PC-9 (cell line): Measurements from ENCODE around the gene RGS6. TPM values are rescaled to one million over a fixed set of nuclear protein-coding genes. Genes with fewer than 3 reads are reported as not detected.

ENCODE experiments used
- BruUV-seq: library from RNA; stranded (reverse); fragments of 400-500 nt; replicated peaks from 2 replicates; lab custom pipeline; 2021; lab: Mats Ljungman, UMichigan
- CTCF ChIA-PET: fragments of 300-600 bp; sonication (Branson Sonifier 250); formaldehyde crosslinking; loops from one replicate; lab custom pipeline; 2022; ENCODE audit warnings: antibody characterized with exemption; lab: Charles Lee
- POLR2A ChIA-PET: fragments of 300-600 bp; sonication (Branson Sonifier 250); formaldehyde crosslinking; loops from one replicate; lab custom pipeline; 2022; ENCODE audit warnings: antibody characterized with exemption; ENCODE audit not compliant: unreplicated experiment; lab: Charles Lee
- DNase-seq, 2 experiments: peaks; one replicate each; pipeline versions ENCODE4 v3.0.0 to v3.0.0-alpha.2; 2015 to 2022; ENCODE audit warnings: mixed read lengths in 1 of 2
- H2AFZ ChIP-seq: fragments of 200-600 bp; sonication (generic); 2 replicates; pipeline ENCODE4 v1.8.1; 2017; ENCODE audit warnings: antibody characterized with exemption
- H3F3A ChIP-seq: fragments of 200-600 bp; sonication (generic); 2 replicates; pipeline ENCODE4 v1.8.1; 2017; ENCODE audit warnings: antibody characterized with exemption, mild to moderate bottlenecking, low read depth; ENCODE audit not compliant: insufficient read depth
- H3K27ac ChIP-seq: fragments of 200-600 bp; sonication (generic); 2 replicates; pipeline ENCODE4 v1.6.1; 2016; ENCODE audit warnings: mixed run types
- H3K27me3 ChIP-seq: fragments of 200-600 bp; sonication (generic); 2 replicates; pipeline ENCODE4 v1.6.1; 2016; ENCODE audit warnings: low read depth, mixed run types; ENCODE audit not compliant: insufficient read depth
- H3K36me3 ChIP-seq: fragments of 200-600 bp; sonication (generic); 2 replicates; pipeline ENCODE4 v1.6.1; 2016; ENCODE audit warnings: low read depth, mixed run types
- H3K4me1 ChIP-seq: fragments of 200-600 bp; sonication (generic); replicated peaks from 2 replicates; pipeline ENCODE4 v1.6.1; 2016; ENCODE audit warnings: mixed run types; ENCODE audit not compliant: insufficient read depth
- H3K4me2 ChIP-seq: fragments of 200-600 bp; sonication (generic); 2 replicates; pipeline ENCODE4 v1.6.1; 2017; ENCODE audit warnings: mixed run types
- H3K4me3 ChIP-seq: fragments of 200-600 bp; sonication (generic); 2 replicates; pipeline ENCODE4 v1.6.1; 2016; ENCODE audit warnings: mixed run types
- H3K79me2 ChIP-seq: fragments of 200-600 bp; sonication (generic); 2 replicates; pipeline ENCODE4 v1.6.1; 2017; ENCODE audit warnings: low read depth, mixed run types
- H3K9me2 ChIP-seq: fragments of 200-600 bp; sonication (generic); 2 replicates; pipeline ENCODE4 v1.8.1; 2017; ENCODE audit warnings: mild to moderate bottlenecking; ENCODE audit not compliant: insufficient read depth
- H3K9me3 ChIP-seq: fragments of 200-600 bp; sonication (generic); 2 replicates; pipeline ENCODE4 v1.8.1; 2016; ENCODE audit warnings: low read depth; ENCODE audit not compliant: insufficient read depth
- H4K20me1 ChIP-seq: fragments of 200-600 bp; sonication (generic); 2 replicates; pipeline ENCODE4 v1.8.1; 2017; ENCODE audit not compliant: insufficient read depth
- EZH2 ChIP-seq: fragments of 200-600 bp; sonication (generic); IDR thresholded peaks from 2 replicates; pipeline ENCODE4 v1.8.0; 2017; ENCODE audit warnings: antibody characterized with exemption, low read depth
- intact Hi-C: fragments of 100-400 bp; cut with micrococcal nuclease; formaldehyde crosslinking; loops from one replicate; pipeline ENCODE4 v1.10.0; 2022; ENCODE audit not compliant: unreplicated experiment
- total RNA-seq: library from RNA; stranded (reverse); gene quantifications from 2 replicates; pipeline ENCODE4 v1.2.3, GENCODE V29; 2021
- TF ChIP-seq, protein P1 (sequence below): fragments of 200-600 bp; sonication (generic); conservative IDR thresholded peaks from 2 replicates; pipeline ENCODE4 v1.6.1; 2017; ENCODE audit warnings: mixed run types, antibody characterized with exemption, mild to moderate bottlenecking, moderate library complexity

The RGS6 gene
- total RNA-seq, 1 experiment from 2014 or later: not detected

DNA sequence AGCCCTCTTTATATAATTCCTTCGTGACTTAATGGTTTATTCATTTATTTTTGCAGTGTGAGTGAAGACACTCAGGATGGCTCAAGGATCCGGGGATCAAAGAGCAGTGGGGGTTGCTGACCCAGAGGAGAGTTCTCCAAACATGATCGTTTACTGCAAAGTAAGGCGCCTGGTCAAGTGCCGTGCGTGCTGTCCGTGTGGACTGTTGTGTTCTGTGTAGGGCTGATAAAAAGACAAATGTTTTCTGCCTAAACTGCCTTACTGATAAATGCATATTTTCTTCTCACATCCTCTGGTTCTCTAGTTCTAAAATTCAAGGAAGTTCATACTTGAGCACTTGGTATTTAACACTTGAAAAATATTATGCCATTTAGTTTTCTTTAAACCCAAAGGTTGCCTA, 32.5 kb downstream of the RGS6 start:
- no peak for TF ChIP-seq EZH2
- TF ChIP-seq, protein P1, sequence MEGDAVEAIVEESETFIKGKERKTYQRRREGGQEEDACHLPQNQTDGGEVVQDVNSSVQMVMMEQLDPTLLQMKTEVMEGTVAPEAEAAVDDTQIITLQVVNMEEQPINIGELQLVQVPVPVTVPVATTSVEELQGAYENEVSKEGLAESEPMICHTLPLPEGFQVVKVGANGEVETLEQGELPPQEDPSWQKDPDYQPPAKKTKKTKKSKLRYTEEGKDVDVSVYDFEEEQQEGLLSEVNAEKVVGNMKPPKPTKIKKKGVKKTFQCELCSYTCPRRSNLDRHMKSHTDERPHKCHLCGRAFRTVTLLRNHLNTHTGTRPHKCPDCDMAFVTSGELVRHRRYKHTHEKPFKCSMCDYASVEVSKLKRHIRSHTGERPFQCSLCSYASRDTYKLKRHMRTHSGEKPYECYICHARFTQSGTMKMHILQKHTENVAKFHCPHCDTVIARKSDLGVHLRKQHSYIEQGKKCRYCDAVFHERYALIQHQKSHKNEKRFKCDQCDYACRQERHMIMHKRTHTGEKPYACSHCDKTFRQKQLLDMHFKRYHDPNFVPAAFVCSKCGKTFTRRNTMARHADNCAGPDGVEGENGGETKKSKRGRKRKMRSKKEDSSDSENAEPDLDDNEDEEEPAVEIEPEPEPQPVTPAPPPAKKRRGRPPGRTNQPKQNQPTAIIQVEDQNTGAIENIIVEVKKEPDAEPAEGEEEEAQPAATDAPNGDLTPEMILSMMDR: no peak
- H3K9me2 ChIP-seq: no peaks in the 10 kb centered on the region
- no peak for DNase-seq
- no peak overlapping the region for H2AFZ ChIP-seq
- no peaks in the 10 kb centered on the region for H3F3A ChIP-seq
- H3K9me3 ChIP-seq: no peaks in the 10 kb centered on the region
- no peaks in the 10 kb centered on the region for H4K20me1 ChIP-seq
- no peak overlapping the region for H3K4me2 ChIP-seq
- intact Hi-C loops: no loop called here
- H3K79me2 ChIP-seq: no peaks in the 10 kb centered on the region
- BruUV-seq: no TSS peak
- CTCF ChIA-PET: no interaction called here
- H3K4me1 ChIP-seq: no peaks in the 10 kb centered on the region
- no peaks in the 10 kb centered on the region for H3K36me3 ChIP-seq
- no peak overlapping the region for H3K27ac ChIP-seq
- no peak overlapping the region for H3K4me3 ChIP-seq
- H3K27me3 ChIP-seq: peaks cover 2% of the 10 kb centered on the region; the same call in 1 of the 2 replicates
- POLR2A ChIA-PET: no interaction called here

DNA sequence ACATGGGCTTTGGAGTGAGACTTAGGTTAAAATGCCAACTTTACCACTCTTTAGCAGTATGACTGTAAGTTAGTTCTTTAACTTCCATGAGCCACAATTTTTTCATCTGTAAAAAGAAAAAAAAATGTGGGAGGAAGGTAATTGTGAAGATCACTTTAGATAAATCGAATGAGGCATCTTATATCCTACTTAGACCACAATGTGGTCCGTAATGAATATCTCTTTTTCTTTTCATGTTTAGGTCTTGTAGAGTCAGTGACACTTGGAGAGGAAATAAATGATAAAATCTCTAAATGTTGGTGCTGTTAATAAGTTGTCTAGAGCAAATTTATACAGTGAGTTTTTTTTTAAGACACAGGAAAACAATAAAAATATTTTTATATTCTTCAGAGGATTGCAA, 34.3 kb downstream of the RGS6 start:
- BruUV-seq: no TSS peak
- Histone ChIP-seq H3K4me1 (no peaks in the 10 kb centered on the region), H3K9me3 (no peaks in the 10 kb centered on the region), H3K36me3 (no peaks in the 10 kb centered on the region), H3K27ac (no peak overlapping the region), H3K9me2 (no peaks in the 10 kb centered on the region), H3F3A (no peaks in the 10 kb centered on the region), H3K27me3 (no peaks in the 10 kb centered on the region), H3K79me2 (no peaks in the 10 kb centered on the region), H4K20me1 (no peaks in the 10 kb centered on the region), H3K4me2 (no peak overlapping the region), H2AFZ (no peak overlapping the region), H3K4me3 (no peak overlapping the region)
- ChIA-PET POLR2A (no interaction called here), CTCF (no interaction called here)
- intact Hi-C loops: no loop called here
- no peak for DNase-seq
- no peak for TF ChIP-seq EZH2
- TF ChIP-seq, protein P1: no peak

DNA sequence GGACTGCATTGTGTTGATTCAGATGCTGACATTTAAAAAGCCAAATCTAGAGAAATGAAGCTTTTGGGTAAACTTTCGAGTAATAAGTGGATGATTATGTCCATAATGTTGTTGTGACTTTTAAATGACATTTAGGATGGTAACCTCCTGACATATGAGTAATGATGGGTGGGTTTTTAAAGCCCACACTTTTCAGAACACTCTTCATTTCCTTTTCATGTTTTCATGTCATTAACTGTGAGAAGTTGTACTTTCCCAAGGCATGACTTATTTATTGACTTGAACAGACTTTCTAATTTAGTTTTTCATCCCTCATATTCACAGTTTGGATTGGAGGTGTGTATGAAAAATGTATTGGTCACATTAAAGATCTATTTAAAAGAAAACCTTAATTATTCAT, 35.5 kb downstream of the RGS6 start:
- no peak for DNase-seq
- CTCF ChIA-PET: no interaction called here
- Histone ChIP-seq H3K4me2 (no peak overlapping the region), H2AFZ (no peak overlapping the region), H3K27ac (no peak overlapping the region), H3K9me3 (no peaks in the 10 kb centered on the region), H3K79me2 (no peaks in the 10 kb centered on the region), H3F3A (no peaks in the 10 kb centered on the region), H3K9me2 (no peaks in the 10 kb centered on the region), H3K4me3 (no peak overlapping the region), H3K36me3 (no peaks in the 10 kb centered on the region), H4K20me1 (no peaks in the 10 kb centered on the region), H3K27me3 (no peaks in the 10 kb centered on the region), H3K4me1 (no peaks in the 10 kb centered on the region)
- POLR2A ChIA-PET: no interaction called here
- no TSS peak for BruUV-seq
- intact Hi-C loops: no loop called here
- TF ChIP-seq, protein P1: no peak
- TF ChIP-seq EZH2: no peak
